GM18873 (cell line): ENCODE data around the gene EPHX1.

Experiments
- ATAC-seq: cut with Tn5 transposase; IDR thresholded peaks from one replicate; pipeline ENCODE4 v1.9.1; 2021; ENCODE audit warnings: mild to moderate bottlenecking, moderate library complexity, moderate number of reproducible peaks; ENCODE audit not compliant: unreplicated experiment, low FRiP score

The EPHX1 gene

GRCh38 chr1:225859151-225859550, 49.2 kb downstream of the EPHX1 start:
- no peak for ATAC-seq

GRCh38 chr1:225860107-225860506, 50.2 kb downstream of the EPHX1 start:
- ATAC-seq, result no peak

GRCh38 chr1:225860876-225861441, 51.0 kb downstream of the EPHX1 start:
- ATAC-seq, result no peak

GRCh38 chr1:225861834-225862580, 52.1 kb downstream of the EPHX1 start:
- ATAC-seq, result no peak

GRCh38 chr1:225862581-225862950, 52.6 kb downstream of the EPHX1 start:
- no peak for ATAC-seq

- no peak for ATAC-seq
These were observed 53.2 kb downstream of the EPHX1 start for GRCh38 chr1:225863167-225863566.

- no peak for ATAC-seq
These were observed 55.6 kb downstream of the EPHX1 start for GRCh38 chr1:225865514-225865913.

- no peak for ATAC-seq
These were observed 56.3 kb downstream of the EPHX1 start for GRCh38 chr1:225866061-225866837.

- ATAC-seq, result no peak
These were observed 57.1 kb downstream of the EPHX1 start for GRCh38 chr1:225866981-225867380.

GRCh38 chr1:225868631-225869330, 58.9 kb downstream of the EPHX1 start:
- ATAC-seq, result no peak

GRCh38 chr1:225870911-225871310, 61.0 kb downstream of the EPHX1 start:
- ATAC-seq, result no peak

- no peak for ATAC-seq
These were observed 61.6 kb downstream of the EPHX1 start for GRCh38 chr1:225871359-225872074.

GRCh38 chr1:225872075-225872430, 62.1 kb downstream of the EPHX1 start:
- no peak for ATAC-seq

GRCh38 chr1:225873281-225873850, 63.4 kb downstream of the EPHX1 start:
- ATAC-seq, result no peak

- ATAC-seq, result no peak
These were observed 64.5 kb downstream of the EPHX1 start for GRCh38 chr1:225874431-225874830.

- no peak for ATAC-seq
These were observed 65.3 kb downstream of the EPHX1 start for GRCh38 chr1:225875044-225875815.

GRCh38 chr1:225876900-225877510, 67.1 kb downstream of the EPHX1 start:
- ATAC-seq, result no peak

GRCh38 chr1:225877580-225877979, 67.7 kb downstream of the EPHX1 start:
- no peak for ATAC-seq

GRCh38 chr1:225878282-225878681, 68.4 kb downstream of the EPHX1 start:
- no peak for ATAC-seq
